ENCODE data around the gene GLI3.

DNA sequence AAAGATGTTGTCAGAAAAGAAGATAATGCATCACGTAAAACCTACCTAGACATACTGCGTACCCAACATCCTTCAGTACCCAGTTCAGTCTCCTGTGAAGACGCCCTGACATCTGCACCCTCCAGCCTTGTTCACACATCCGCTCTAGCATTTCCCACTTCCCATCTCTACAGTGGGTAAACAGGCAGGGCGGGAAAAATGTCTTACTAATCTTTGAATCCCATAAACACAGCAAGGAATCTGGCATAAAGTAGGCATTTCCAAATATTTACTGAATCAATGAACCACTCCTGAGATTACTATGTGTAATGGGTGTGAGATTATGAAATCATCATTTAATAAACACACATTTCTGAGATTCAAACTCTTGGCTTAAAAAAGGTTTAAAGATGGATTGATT, 132.8 kb downstream of the GLI3 start:
- TF ChIP-seq, protein P1, sequence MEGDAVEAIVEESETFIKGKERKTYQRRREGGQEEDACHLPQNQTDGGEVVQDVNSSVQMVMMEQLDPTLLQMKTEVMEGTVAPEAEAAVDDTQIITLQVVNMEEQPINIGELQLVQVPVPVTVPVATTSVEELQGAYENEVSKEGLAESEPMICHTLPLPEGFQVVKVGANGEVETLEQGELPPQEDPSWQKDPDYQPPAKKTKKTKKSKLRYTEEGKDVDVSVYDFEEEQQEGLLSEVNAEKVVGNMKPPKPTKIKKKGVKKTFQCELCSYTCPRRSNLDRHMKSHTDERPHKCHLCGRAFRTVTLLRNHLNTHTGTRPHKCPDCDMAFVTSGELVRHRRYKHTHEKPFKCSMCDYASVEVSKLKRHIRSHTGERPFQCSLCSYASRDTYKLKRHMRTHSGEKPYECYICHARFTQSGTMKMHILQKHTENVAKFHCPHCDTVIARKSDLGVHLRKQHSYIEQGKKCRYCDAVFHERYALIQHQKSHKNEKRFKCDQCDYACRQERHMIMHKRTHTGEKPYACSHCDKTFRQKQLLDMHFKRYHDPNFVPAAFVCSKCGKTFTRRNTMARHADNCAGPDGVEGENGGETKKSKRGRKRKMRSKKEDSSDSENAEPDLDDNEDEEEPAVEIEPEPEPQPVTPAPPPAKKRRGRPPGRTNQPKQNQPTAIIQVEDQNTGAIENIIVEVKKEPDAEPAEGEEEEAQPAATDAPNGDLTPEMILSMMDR (IDR thresholded peaks at IDR 0.05; ENCODE audit: low read depth, low read length): no peak
- no peak for TF ChIP-seq EZH2phosphoT487 (IDR thresholded peaks at IDR 0.05; ENCODE audit: low read depth)

All from OCI-LY3 (cell line).